Measurements from ENCODE around the gene KMT5C. TPM values are rescaled to one million over a fixed set of nuclear protein-coding genes. Genes with fewer than 3 reads are reported as not detected.

Gene KMT5C
- total and polyA plus RNA-seq, 10 of the 15 experiments (the other 5 are each of a cell fraction or from before 2014, with no cell fraction given): 0.20 to 15.8 (median 4.3) TPM; not detected in 1

DNA sequence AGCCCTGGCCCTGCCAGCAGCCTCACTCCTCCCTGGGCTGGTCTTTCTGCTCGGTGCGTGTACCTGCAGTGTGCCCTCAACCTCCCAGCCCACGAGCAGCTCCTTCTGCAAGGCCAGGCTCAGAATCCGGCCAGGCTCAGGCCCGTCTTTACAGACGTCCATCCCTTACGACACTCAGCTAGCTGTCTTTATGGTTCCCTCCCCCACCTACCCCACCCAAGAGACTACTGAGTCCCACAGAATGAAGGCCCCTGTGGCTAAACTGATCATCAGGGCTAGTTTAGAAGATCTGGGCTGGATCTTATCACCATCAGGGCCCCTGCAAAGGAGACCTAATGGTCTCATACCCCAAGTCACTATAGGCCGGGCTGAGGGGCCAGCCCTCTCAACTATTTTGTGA, 25.3 kb upstream of the KMT5C start (continued):
- TF ChIP-seq EGR1 (IDR thresholded peaks at IDR 0.05; ENCODE audit: borderline replicate concordance in 1 of 2, low read depth in 2 of 2, low read length in 2 of 2): no peak
- no peak for TF ChIP-seq SMC3 (IDR thresholded peaks at IDR 0.05; ENCODE audit: borderline replicate concordance, low read length)
- no peak for TF ChIP-seq BACH1 (IDR thresholded peaks at IDR 0.05; ENCODE audit: borderline replicate concordance)
- TF ChIP-seq SRF (IDR thresholded peaks at IDR 0.05; ENCODE audit: low read depth in 2 of 2, low read length in 2 of 2): no peak
- TF ChIP-seq BMI1 (IDR thresholded peaks at IDR 0.05; ENCODE audit: borderline replicate concordance): no peak
- TF ChIP-seq CBFB (IDR thresholded peaks at IDR 0.05; ENCODE audit: low read depth): no peak
- TF ChIP-seq SP1 (IDR thresholded peaks at IDR 0.05; ENCODE audit: low read depth, low read length): no peak

DNA sequence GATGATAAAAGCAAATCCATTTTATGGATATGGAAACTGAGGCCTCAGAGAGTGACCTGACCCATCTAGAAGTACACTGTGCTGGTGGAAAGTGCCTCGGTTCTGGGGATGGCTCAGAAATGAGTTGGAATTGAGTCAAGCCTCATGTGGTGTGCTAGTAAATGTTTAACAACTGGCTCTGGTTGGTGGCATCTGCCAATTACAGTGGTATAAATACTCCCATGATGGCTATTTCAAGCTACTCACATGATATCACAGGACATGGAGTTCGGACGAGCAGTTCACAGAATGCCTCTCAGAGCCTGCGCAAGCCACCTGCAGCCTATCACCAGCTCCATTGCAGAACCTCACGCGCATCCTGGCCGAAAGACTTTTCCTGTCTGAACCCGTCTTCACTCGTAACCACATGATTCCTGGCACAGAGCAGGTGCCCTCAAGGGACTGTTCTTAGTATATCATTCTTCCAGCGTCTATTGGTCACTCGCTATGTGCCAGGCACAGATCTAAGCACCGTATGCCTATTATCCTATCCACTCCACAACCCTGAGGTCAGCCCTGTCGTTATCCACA, 23.6 kb upstream of the KMT5C start:
- Histone ChIP-seq H3K4me2 (ENCODE audit: control insufficient read depth, insufficient read depth) (no peak overlapping the region), H3K9me3 (replicated peaks; ENCODE audit: control insufficient read depth, insufficient read depth, low read length) (no peaks in the 10 kb centered on the region), H3K4me3 (no peak overlapping the region), H3K27ac (ENCODE audit: control insufficient read depth, insufficient read depth) (no peak overlapping the region), H2AFZ (ENCODE audit: control insufficient read depth, low read depth, low read length) (no peak overlapping the region), H3K9ac (ENCODE audit: control insufficient read depth, insufficient read depth, low read length) (no peak overlapping the region), H4K20me1 (ENCODE audit: control insufficient read depth, insufficient read depth) (no peaks in the 10 kb centered on the region), H3K4me1 (ENCODE audit: control insufficient read depth, insufficient read depth, low read length) (no peaks in the 10 kb centered on the region), H3K27me3 (replicated peaks in 1 of 2; ENCODE audit: control insufficient read depth in 2 of 2, insufficient read depth in 2 of 2, low read length in 1 of 2) (no peaks in the 10 kb centered on the region), H3K79me2 (ENCODE audit: control insufficient read depth, insufficient read depth, low read length) (no peaks in the 10 kb centered on the region), H3K36me3 (ENCODE audit: control insufficient read depth in 2 of 2, insufficient read depth in 2 of 2, low read length in 1 of 2) (no peaks in the 10 kb centered on the region)
- ChIA-PET RAD21 (ENCODE audit: unreplicated experiment) (no interaction called here), SMC1A (ENCODE audit: uncharacterized antibody, unreplicated experiment) (no interaction called here), CTCF (interaction anchor here (1.1 kb wide), 1 partner anchor 15 kb away, joined by 5 read pairs; no protein-coding TSS in a partner anchor), POLR2A (no interaction called here)
- DNase-seq (ENCODE audit: low read depth, low spot score) (no peak), ATAC-seq (no peak), FAIRE-seq (no peak)
- BruUV-seq (replicated peaks): no TSS peak
- in situ Hi-C loops (cut with MboI) (no loop called here), intact Hi-C loops (cut with micrococcal nuclease; ENCODE audit: unreplicated experiment) (no loop called here)
- 52% methylated on average over 13 of the region's 13 CpGs for WGBS (ENCODE audit: insufficient coverage, insufficient replicate concordance, low lambda C conversion rate, missing lambda C conversion rate)
- TF ChIP-seq PRDM15 (CRISPR knock-in tag; IDR thresholded peaks at IDR 0.05) (no peak), NR2F1 (conservative IDR thresholded peaks at IDR 0.05) (no peak), RELB (IDR thresholded peaks at IDR 0.05; ENCODE audit: low read depth) (no peak), IKZF1 (conservative IDR thresholded peaks at IDR 0.05) (no peak), BHLHE40 (IDR thresholded peaks at IDR 0.05; ENCODE audit: borderline replicate concordance in 1 of 2, low read depth in 2 of 2, low read length in 1 of 2) (no peak), EED (IDR thresholded peaks at IDR 0.05; ENCODE audit: low read depth) (no peak), POLR2A (IDR thresholded peaks at IDR 0.05; ENCODE audit: low read depth, low read length) (no peak)
